NK-92 (cell line): ENCODE results near the gene NLGN1.
"Not testable (repeated sequence)": the region's sequence is repeated elsewhere in the genome, so short reads cannot be mapped to it uniquely, and the experiment has no call there.

Experiments
- DNase-seq: peaks from one replicate; lab custom pipeline; 2025; ENCODE audit not compliant: unreplicated experiment; lab: John Stamatoyannopoulos, UW

Gene NLGN1

DNA sequence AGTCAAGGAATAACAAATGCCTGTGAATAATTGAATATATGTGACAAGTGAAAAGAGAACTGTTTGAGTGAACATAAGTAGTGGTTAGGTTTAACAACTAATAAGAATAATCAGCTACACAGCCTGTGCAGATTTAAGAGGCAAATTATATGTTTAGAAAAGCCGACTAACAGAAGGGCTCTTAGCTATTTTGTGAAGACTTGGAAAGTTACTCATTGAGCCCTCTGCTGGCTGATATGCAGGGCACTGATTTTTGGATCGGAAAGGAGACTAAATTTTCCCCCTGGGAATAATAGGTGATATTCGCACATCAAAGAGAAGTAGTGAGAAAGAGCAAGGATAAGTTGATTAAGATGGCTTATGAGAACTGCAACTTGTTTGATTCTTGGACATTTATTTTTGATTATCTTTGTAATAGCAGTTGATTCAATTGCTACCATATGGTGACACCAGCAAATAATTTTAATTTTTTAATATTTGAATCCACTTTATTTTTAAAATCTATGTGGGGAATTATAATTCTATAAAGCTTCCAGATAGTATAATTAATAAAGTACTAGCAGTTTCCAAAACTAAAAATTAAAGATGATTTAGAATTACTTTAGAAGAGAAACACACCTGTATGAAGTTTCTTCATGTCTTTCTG is 156.2 kb downstream of the NLGN1 start:
- DNase-seq, result no peak

DNA sequence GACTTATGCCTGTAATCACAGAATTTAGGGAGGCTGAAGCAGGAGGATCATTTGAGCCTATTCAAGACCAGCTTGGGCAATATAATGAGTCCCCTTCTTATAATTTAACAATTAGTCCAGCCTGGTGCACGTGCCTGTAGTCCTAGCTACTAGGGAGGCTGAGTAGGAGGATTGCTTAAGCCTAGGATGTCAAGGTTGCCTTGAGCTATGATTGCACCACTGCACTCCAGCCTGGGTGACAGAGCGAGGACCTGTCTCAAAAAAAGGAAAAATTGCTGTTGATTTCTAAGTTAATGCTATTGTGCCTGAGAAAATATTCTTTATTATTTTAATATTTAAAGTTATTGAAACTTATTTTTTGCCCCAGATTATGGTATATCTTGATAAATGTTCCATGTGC is 159.0 kb downstream of the NLGN1 start:
- no peak for DNase-seq

DNA sequence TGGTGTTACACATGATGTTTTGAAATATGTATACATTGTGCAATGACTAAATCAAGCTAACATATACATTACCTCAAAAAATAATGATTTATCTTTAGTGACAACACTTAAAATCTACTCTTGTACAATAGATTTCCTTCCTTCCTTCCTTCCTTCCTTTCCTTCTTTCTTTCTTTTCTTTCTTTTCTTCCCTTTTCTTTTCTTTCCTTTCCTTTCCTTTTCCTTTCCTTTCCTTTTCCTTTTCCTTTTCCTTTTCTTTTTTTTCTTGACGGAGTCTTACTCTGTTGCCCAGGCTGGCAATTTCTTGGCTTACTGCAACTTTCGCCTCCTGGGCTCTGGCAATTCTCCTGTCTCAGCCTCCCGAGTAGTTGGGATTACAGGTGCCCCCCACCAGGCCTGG is 170.5 kb downstream of the NLGN1 start:
- no peak for DNase-seq

DNA sequence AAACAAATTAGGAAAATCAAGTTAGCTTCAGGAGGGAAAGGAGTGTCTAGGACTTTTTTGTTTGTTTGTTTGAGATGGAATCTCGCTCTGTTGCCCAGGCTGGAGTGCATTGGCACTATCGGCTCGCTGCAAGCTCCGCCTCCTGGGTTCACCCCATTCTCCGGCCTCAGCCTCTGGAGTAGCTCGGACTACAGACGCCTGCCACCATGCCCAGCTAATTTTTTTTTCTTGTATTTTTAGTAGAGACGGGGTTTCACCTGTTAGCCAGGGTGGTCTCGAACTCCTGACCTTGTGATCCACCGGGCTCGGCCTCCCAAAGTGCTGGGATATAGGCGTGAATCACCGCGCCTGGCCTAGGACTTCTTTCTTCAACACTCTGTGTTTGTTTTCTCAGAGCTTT is 171.1 kb downstream of the NLGN1 start:
- DNase-seq, result no peak

DNA sequence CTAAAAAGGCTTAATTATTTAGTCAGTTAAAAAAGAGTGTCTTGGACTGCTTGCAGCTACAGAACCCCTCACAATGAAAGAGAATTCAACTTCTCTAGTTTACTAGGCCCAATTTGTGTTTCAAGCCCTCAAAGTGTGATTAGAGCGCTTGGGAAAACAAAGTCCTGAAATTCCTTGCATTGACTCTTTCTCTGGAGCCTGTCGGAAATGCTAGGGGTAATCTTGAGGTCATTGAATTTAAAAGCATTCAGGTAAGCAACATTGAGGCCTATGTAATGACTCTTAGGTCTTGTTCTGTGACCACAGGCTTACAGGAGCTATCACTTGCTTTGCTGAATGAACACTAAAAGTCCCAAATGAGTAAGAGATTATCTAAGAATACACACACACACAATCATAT is 186.0 kb downstream of the NLGN1 start:
- no peak for DNase-seq

DNA sequence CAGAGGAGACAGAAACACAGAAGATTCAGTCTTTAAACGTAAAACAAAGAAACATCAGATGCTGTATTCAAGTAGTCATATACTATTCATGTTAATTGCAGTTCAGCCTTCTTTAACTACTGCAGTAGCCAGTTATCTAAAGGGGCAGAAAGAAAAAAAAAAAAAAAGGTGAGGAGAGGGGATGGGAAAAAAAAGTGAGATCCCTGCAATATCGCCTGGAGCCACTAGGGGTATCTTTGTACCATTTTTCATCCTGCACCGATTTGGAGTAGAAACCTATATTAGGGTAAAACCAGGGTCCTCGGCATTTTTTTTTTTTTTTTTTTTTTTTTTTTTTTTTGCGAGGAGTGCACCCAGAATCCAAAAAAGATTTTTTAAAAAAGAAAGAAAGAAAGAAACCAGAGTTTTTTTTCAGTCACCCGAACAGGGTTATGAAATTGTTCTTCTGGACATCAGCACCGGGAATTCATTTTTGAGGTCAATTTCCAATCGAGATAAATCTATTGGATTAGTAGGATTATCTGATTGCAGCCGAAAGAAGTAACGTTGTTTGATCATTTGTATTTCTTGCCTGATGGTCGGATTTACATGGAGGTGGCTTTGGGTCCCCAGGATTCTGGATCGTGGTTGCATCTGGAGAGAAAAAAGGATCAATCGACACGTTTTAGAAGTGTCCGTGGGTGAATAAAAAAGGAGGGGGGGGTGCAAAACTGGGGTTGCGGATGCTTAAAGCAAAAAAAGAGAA is 186.7 kb downstream of the NLGN1 start:
- DNase-seq, result no peak

DNA sequence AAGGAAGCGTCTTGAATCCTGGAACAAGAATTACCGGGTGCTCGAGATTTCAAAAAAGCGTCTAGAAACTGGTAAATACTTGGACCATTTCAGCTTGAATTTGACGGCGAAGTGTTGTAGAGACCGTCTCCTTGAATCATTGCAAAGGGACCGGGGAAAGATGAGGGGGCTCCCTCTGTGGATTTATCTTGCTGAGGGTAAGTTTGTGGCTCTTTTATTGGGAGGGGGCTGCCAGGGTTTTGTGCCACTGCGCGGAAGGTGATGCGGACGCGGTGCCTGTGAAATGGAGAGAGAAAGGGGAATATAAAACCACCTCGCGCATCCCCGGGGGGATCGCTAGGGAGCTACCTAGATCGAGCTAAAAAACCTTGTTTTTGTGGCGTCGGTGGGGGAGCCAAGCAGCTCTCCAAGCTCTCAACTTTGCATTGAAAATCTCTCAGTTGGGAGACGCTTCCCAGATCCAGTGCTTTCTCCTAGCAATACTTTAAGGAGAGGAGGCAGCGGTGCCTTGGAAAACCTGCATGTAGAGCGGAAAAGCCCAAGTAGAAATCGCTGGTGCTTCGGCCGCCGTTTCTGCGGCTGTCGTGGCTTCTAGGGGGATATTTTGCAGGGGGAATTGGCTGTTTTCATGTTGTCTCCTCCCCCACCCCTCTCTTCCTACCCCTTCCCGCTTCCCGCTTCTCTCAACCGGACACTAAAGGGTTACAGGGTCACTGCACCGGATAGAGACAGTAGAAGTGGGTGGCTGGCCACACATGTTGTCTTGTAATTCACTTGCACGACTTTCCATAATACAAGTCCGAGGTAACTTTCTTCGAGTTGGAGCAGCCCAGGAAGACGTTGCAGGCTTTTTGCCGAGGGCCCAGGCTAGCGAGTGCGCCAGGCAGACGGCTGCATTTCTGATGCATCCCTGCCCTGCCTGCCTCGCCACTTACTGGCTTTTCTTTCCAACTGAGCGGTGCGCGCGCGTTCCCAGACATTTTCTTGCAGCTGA is 187.6 kb downstream of the NLGN1 start:
- DNase-seq, result no peak

DNA sequence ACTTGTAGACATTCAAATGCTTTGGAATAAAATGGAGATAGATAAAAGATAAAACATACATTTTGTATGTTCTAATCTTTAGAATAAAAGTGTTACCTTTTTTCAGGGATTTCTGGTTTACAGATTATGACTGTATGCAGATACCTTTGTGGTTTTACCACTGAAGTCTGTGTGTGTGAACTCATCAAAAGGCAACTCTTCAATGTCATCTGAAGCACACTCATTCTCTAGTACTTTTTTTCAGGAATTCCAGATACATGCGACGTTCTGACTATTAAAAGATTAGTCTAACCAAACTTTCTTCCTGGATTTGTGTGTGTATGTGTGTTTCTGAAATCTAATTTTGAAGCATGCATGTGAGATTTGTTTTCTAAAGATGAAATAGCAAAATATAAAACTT is 188.6 kb downstream of the NLGN1 start:
- DNase-seq, result no peak

DNA sequence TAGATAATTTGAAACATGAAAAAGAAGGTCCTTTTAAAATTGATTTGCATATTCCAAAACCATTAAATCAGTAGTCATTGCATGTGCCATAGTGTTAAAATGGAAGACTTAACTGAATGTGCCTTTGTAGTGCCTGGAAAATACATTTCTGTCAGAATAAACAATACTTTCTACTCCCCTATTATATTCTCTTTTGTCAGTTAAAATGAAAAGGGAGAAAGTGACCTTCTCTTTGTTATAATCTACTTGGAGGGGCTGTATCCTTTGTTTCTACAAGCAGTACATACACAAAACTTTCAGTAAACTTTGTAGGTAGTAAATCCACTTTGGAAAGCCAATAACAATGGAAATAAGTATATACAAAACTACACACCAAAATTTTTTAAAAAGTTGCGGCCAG is 189.5 kb downstream of the NLGN1 start:
- no peak for DNase-seq

DNA sequence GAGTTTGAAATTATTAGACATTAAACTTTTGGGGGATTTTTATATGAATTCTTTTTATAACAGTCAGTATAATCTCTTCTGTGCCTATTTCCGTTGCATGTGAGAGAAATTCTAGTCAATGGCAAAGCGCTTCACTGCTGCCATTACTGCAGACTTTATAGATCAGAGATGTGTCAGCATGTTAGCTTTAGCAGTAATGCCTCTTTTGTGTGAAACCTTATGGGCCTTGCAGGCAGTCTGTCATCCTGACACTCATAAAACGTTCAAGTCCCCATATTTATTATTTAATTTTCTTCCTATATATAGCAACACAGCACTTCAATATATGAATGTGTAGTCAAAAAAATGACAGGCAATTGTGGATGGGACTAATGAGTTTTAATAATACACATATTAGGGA is 191.0 kb downstream of the NLGN1 start:
- no peak for DNase-seq

DNA sequence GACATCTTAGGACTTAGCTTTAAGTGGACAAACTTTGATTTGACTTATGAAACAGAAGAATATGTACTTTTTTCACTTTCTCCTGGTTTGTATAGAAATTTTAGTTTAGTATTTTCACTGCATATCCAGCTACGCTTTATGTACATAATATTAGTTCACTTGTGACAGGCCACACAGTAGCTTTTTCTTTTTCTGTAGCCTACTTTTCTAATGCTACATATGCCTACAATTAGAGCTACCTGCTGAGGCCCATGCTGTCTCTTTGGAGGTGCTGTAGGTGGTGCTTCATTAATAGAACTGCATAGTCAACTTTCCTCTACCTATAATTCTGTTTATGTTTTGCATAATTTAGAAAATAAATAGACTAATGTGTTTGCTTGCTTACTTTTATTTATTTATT is 191.6 kb downstream of the NLGN1 start:
- no peak for DNase-seq

DNA sequence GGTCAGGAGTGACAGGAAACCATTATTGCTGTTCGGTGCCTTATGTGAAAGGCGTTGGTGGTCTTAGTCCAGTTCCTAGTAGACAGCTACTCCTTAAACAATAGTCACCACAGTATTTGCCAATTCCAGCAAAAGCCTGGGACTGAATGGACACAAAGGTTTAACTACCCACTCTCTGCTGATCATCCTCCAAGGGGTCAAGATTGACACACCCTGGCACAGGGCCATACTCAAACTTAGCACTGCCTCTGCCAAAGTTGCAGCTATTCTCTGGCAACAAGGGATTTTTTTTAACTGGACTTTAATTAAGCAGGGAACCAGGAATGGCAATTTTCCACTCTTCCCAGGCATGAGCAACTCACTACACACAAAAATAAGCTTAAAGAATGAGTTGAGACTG is 193.9 kb downstream of the NLGN1 start:
- DNase-seq, result no peak

DNA sequence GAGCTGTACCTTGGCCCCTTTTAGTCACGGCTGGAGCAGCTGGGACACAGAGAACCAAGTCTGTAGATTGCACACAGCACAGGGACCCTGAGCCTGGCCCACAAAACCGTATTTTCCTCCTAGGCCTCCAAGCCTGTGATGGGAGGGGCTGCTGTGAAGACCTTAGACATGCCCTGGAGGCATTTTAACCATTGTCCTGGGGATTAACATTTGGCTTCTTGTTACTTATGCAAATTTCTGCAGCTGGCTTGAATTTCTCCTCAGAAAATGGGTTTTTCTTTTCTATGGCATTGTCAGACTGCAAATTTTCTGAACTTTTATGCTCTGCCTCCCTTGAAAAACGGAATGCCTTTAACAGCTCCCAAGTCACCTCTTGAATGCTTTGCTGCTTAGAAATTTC is 197.3 kb downstream of the NLGN1 start:
- not testable (repeated sequence) for DNase-seq

DNA sequence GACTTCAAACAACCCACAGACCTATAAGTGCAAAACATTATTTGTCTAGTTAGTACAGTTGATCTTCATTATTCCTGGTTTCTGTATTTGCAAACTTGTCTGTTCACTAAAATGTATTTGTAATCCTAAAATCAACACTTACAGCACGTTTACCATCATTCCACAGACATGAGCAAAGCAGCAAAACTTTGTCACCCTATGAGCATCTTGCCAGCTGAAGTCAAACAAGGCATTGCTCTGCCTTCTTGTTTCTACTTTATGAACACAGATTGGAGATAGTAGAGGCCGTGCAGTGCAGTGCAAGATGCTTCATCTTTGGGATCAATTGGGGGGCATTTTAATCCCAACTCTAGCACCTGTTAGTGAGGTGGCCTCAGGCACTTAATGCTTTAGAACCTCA is 202.1 kb downstream of the NLGN1 start:
- no peak for DNase-seq

DNA sequence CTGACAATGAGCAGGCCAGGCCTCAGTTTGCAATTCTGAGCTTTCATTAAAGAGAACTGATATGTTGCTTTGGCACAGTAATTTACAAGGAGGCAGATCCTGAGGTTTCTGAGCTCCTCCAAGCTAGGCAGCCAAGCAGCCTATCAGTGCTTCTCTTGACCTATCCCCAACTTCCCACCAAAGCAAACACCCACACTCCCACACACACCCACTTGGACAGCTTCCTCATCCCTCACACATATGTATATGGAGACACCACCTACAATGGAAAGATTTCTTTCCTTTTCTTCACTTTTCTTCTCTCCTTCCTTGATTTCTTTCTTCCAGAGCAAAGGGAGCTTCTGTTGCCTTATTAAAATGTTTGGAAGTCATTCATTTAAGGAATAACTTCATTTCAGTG is 217.0 kb downstream of the NLGN1 start:
- DNase-seq, result no peak

DNA sequence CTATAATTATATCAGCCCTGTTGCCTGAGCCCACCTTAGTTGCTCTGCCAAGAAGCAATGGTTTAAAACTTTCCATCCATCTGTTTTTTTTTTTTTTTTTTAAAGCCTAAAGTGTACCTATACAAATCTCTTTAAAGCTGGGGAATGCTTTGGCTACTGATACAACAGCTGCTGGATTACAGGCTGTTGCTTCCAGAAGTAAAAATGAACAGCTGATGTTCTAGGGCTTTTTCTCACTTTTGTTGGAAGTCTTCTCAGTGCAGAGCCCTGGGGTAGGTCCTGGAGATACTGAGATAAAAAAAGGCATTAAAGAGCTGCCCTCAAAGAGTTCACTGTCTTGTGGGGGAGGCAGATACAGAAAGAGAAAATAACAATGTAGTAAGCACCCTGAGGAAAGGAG is 218.1 kb downstream of the NLGN1 start:
- no peak for DNase-seq

DNA sequence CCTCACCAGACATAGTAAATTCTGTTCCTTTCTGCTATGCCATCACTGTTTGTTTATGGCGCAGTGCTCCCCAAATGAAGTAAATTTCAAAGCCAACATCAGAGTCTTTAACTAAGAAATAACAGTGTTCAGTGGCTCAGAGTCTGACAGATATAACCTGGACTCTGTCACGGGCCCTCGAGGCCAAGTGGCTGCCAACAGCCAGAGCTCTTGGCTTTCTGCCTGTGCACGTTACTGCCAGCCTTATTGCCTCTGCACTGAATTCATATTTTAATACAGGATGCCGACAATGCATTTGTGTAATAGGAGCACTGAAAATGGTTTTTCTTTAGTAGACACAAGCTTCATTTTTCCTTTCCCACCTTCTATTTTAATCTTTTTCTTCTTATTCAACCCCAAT is 219.9 kb downstream of the NLGN1 start:
- DNase-seq, result no peak

DNA sequence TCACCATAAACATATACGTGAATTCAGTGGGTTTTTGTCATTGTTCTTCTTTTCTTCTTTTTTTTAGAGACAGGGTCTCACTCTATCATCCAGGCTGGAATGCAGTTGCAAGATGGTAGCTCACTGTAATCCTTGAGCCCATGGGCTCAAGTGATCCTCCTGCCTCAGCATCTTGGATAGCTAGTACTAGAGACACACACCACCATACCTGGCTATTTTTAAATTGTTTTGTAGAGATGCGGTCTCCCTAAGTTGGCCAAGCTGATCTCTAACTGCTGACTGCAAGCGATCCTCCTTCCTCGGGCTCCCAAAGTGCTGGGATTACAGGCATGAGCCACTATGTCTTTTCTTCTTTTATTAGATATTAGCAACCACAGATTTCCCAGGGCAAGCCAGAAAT is 220.6 kb downstream of the NLGN1 start:
- DNase-seq, result no peak

DNA sequence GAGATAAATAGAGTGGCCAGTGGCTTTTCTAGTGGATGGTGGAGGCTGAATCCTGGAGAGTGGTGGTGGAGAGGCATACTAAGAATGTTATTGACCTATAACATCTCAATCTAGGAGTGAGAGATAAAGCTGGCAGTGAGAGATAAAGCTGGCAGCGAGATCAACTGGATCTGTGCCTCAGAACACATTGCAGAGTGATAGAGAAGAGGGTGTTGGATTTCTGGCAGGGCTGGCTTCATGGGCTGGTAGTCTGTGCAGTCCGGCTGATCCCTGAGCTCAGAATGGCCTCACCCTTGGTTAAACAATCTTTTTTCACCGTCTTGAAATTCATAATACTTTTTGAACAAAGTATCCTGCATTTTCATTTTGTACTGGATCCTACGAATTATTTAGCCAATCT is 221.2 kb downstream of the NLGN1 start:
- no peak for DNase-seq

DNA sequence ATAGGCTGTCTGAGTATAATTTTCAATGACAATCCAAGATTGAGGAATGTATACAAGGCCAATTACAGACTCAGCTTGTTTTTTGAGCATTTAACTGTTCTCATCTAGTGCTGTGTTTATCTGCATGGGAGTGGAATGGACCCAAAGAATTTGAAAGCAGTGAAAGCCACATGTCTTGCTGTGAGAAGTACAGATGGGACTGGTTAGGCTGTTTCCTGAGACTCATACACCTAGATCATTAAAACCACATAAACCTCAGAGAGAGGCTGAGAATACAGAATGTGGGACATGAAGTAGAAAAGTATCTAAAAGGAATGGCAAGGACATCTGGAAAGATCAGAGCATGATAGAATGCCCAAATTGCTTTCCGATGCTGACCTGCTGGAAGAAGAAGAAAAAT is 224.6 kb downstream of the NLGN1 start:
- no peak for DNase-seq

DNA sequence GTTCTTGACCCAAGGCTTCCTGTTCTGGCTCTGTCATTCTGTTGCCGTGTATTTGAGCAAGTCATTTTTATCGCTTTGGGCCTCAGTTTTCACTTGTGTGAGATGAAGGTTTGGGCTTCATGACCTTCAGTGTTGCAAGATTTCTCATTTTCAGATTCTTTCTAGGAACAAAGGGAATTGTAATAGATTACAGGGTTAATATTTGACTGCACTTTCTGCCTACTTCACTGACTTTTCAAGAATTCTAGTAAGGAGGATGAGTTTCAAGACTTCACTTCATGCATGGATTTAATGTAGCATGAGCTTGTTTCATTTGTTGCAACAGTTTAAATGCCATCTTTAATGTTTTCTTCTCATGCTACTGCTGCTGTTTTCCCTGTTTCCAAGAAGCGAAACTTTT is 226.5 kb downstream of the NLGN1 start:
- no peak for DNase-seq

DNA sequence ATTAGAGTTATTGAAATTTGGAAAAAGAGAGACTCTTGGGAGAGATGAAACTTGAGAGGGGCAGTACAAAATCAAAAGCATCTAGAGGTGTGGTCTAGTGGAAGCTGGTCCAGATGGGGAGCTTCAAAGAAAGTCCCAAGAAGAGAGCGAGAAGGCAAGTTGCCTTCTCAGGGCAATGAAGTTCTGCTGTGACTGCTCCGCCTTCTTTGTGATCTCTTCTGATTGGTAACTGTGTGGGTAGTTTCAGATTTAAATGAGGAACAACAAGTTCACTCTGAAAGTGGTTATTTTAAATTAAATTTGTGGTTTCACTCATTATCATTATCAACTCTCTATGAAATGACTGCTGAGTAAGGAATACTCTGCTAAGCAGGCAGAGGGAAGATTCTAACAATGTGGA is 233.3 kb downstream of the NLGN1 start:
- DNase-seq, result no peak
